ENCODE data around the gene ADCK2. TPM values are rescaled to one million over a fixed set of nuclear protein-coding genes. Genes with fewer than 3 reads are reported as not detected.
A peak's percentile ranks its signal among the peaks of the same experiment; 100 is the strongest.

ADCK2 gene
- total RNA-seq, 1 donor from 2014 or later, result 7.8 TPM

GRCh38 chr7:140696024-140696679 lies 23.4 kb downstream of the ADCK2 start:
- no peak overlapping the region for H3K9ac ChIP-seq
- peaks cover 41% of the 10 kb centered on the region for H3K79me2 ChIP-seq (ENCODE audit: low read depth)
- H3K4me3 Mint-ChIP-seq, result peak overlapping the region; percentile 99
- H3K4me3 ChIP-seq, result peak overlapping the region; percentile 82
- H3K4me1 ChIP-seq, result peaks cover 5% of the 10 kb centered on the region
- peak overlapping the region; percentile 90 for H2AFZ ChIP-seq (replicated peaks)
- TF ChIP-seq CTCF (IDR thresholded peaks at IDR 0.05) (no peak), EZH2 (IDR thresholded peaks at IDR 0.05) (no peak), EZH2phosphoT487 (IDR thresholded peaks at IDR 0.05) (no peak)
- no peaks in the 10 kb centered on the region for H3K9me3 ChIP-seq (ENCODE audit: low read depth)
- H3K27ac ChIP-seq, result no peak overlapping the region
- H3K27ac Mint-ChIP-seq, result peak overlapping the region; percentile 46
- H3K36me3 Mint-ChIP-seq, result peaks cover 5% of the 10 kb centered on the region
- no peaks in the 10 kb centered on the region for H3K27me3 ChIP-seq
- H3K4me1 Mint-ChIP-seq, result peaks cover 22% of the 10 kb centered on the region
- no peaks in the 10 kb centered on the region for H3F3A ChIP-seq (ENCODE audit: low read depth)
- DNase-seq (ENCODE audit: low spot score), result peak; percentile 97
- peaks cover 22% of the 10 kb centered on the region for H4K20me1 ChIP-seq (ENCODE audit: low read depth)
- H3K9me3 Mint-ChIP-seq, result no peaks in the 10 kb centered on the region
- no peaks in the 10 kb centered on the region for H3K36me3 ChIP-seq
- peak overlapping the region; percentile 92 for H3K4me2 ChIP-seq
- no peaks in the 10 kb centered on the region for H3K27me3 Mint-ChIP-seq (ENCODE audit: insufficient read depth, low read depth)

GRCh38 chr7:140696680-140697446 lies 24.1 kb downstream of the ADCK2 start, which contains the start of gene NDUFB2:
TSS of gene NDUFB2 (plus strand) at chr7:140696708. CDS start at chr7:140696745, 37 bp downstream.
- H3K36me3 Mint-ChIP-seq, result peaks cover 5% of the 10 kb centered on the region
- H3K27me3 Mint-ChIP-seq (ENCODE audit: insufficient read depth, low read depth), result no peaks in the 10 kb centered on the region
- peak within 1 kb of the TSS; percentile 57 for H3K27ac Mint-ChIP-seq
- no peaks in the 10 kb centered on the region for H3K9me3 Mint-ChIP-seq
- peaks cover 48% of the 10 kb centered on the region for H3K79me2 ChIP-seq (ENCODE audit: low read depth)
- H3K4me2 ChIP-seq, result peak within 1 kb of the TSS; percentile 92
- peaks cover 22% of the 10 kb centered on the region for H3K4me1 Mint-ChIP-seq
- peak within 1 kb of the TSS; percentile 82 for H3K4me3 ChIP-seq
- H3F3A ChIP-seq (ENCODE audit: low read depth), result no peaks in the 10 kb centered on the region
- H3K4me1 ChIP-seq, result peaks cover 5% of the 10 kb centered on the region
- peak within 1 kb of the TSS; percentile 99 for H3K4me3 Mint-ChIP-seq
- H3K9me3 ChIP-seq (ENCODE audit: low read depth), result no peaks in the 10 kb centered on the region
- peak; percentile 92 for DNase-seq (ENCODE audit: low spot score)
- peak within 1 kb of the TSS; percentile 52 for H3K27ac ChIP-seq
- H3K9ac ChIP-seq, result peak within 1 kb of the TSS; percentile 66
- H4K20me1 ChIP-seq (ENCODE audit: low read depth), result peaks cover 22% of the 10 kb centered on the region
- TF ChIP-seq CTCF (IDR thresholded peaks at IDR 0.05) (no peak), EZH2 (IDR thresholded peaks at IDR 0.05) (no peak), EZH2phosphoT487 (IDR thresholded peaks at IDR 0.05) (no peak)
- H3K36me3 ChIP-seq, result no peaks in the 10 kb centered on the region
- H2AFZ ChIP-seq (replicated peaks), result peak within 1 kb of the TSS; percentile 90
- no peaks in the 10 kb centered on the region for H3K27me3 ChIP-seq

- H3K27ac ChIP-seq, result no peak overlapping the region
Observed at GRCh38 chr7:140697447-140698143, 24.9 kb downstream of the ADCK2 start.

More at GRCh38 chr7:140697447-140698143, 24.9 kb downstream of the ADCK2 start:
- Histone ChIP-seq H3K27me3 (no peaks in the 10 kb centered on the region), H3K9me3 (ENCODE audit: low read depth) (no peaks in the 10 kb centered on the region), H3K79me2 (ENCODE audit: low read depth) (peaks cover 55% of the 10 kb centered on the region), H3K4me3 (peak overlapping the region; percentile 82), H3F3A (ENCODE audit: low read depth) (no peaks in the 10 kb centered on the region), H3K4me1 (peaks cover 5% of the 10 kb centered on the region), H3K4me2 (peak overlapping the region; percentile 92), H3K36me3 (no peaks in the 10 kb centered on the region), H4K20me1 (ENCODE audit: low read depth) (peaks cover 22% of the 10 kb centered on the region), H3K9ac (peak overlapping the region; percentile 66), H2AFZ (replicated peaks) (peak overlapping the region; percentile 90)
- H3K27me3 Mint-ChIP-seq (ENCODE audit: insufficient read depth, low read depth), result no peaks in the 10 kb centered on the region
- no peaks in the 10 kb centered on the region for H3K9me3 Mint-ChIP-seq
- peak overlapping the region; percentile 57 for H3K27ac Mint-ChIP-seq
- no peak for DNase-seq (ENCODE audit: low spot score)
- H3K4me1 Mint-ChIP-seq, result peaks cover 22% of the 10 kb centered on the region
- H3K4me3 Mint-ChIP-seq, result peak overlapping the region; percentile 99
- peaks cover 7% of the 10 kb centered on the region for H3K36me3 Mint-ChIP-seq
- TF ChIP-seq EZH2 (IDR thresholded peaks at IDR 0.05), result no peak
- TF ChIP-seq EZH2phosphoT487 (IDR thresholded peaks at IDR 0.05), result no peak
- no peak for TF ChIP-seq CTCF (IDR thresholded peaks at IDR 0.05)

Measured in neural progenitor cell (in vitro differentiated cells).